HepG2 (cell line): ENCODE data around the gene SLC16A3. TPM values are rescaled to one million over a fixed set of nuclear protein-coding genes. Genes with fewer than 3 reads are reported as not detected.

ENCODE experiments used
- DPF2 ChIP-seq: sonication (generic); formaldehyde crosslinking; IDR thresholded peaks from 2 replicates; pipeline ENCODE4 v1.4.0; 2020; ENCODE audit warnings: mild to moderate bottlenecking, low read depth, missing genetic modification reagents, borderline replicate concordance
- DRAP1 ChIP-seq: IDR thresholded peaks from 2 replicates; pipeline ENCODE4 v1.6.1; 2016; ENCODE audit warnings: missing genetic modification reagents, missing compliant biosample characterization
- KDM5A ChIP-seq: fragments of 200-600 bp; sonication (generic); IDR thresholded peaks from 2 replicates; pipeline ENCODE4 v1.7.0; 2018; ENCODE audit warnings: antibody characterized with exemption, mild to moderate bottlenecking, low read length, borderline replicate concordance
- KDM6A ChIP-seq: IDR thresholded peaks from 2 replicates; pipeline ENCODE4 v1.6.1; 2016; ENCODE audit warnings: low read depth
- NBN ChIP-seq: fragments of 450-650 bp; conservative IDR thresholded peaks from 2 replicates; pipeline ENCODE4 v1.6.1; 2017
- NFE2L1 ChIP-seq: sonication (generic); formaldehyde crosslinking; IDR thresholded peaks from 2 replicates; pipeline ENCODE4 v1.4.0; 2020; ENCODE audit warnings: missing genetic modification reagents, mild to moderate bottlenecking, borderline replicate concordance
- NFRKB ChIP-seq: fragments of 450-650 bp; IDR thresholded peaks from 2 replicates; pipeline ENCODE4 v1.6.1; 2017
- SAP130 ChIP-seq: IDR thresholded peaks from 2 replicates; pipeline ENCODE4 v1.6.1; 2016; ENCODE audit warnings: low read depth
- SNAI1 ChIP-seq: sonication (generic); formaldehyde crosslinking; IDR thresholded peaks from 2 replicates; pipeline ENCODE4 v1.5.0; 2020; ENCODE audit warnings: mild to moderate bottlenecking, missing genetic modification reagents, borderline replicate concordance
- SOX13 ChIP-seq, 3 experiments: fragments of 450-650 bp in 1 of 3; sonication (generic) in 1 of 3; formaldehyde crosslinking in 1 of 3; IDR thresholded peaks in 2 of 3; conservative IDR thresholded peaks in 1 of 3; 2 replicates each; pipeline versions ENCODE4 v1.5.0 to v1.6.1; 2016 to 2020; ENCODE audit warnings: antibody characterized with exemption in 1 of 3, mild to moderate bottlenecking in 1 of 3, missing compliant biosample characterization in 1 of 3, missing genetic modification reagents in 1 of 3, moderate library complexity in 1 of 3
- TARDBP ChIP-seq: sonication (generic); formaldehyde crosslinking; IDR thresholded peaks from 2 replicates; pipeline ENCODE4 v1.8.0; 2022; ENCODE audit warnings: mild to moderate bottlenecking, missing genetic modification reagents
- TOE1 ChIP-seq: sonication (generic); formaldehyde crosslinking; IDR thresholded peaks from 2 replicates; pipeline ENCODE4 v1.4.0; 2020; ENCODE audit warnings: mild to moderate bottlenecking, missing genetic modification reagents
- U2AF2 ChIP-seq: fragments of 200-400 bp; formaldehyde crosslinking; IDR thresholded peaks from 2 replicates; pipeline ENCODE4 v1.6.1; 2017; ENCODE audit warnings: low read depth, mild to moderate bottlenecking, low read length
- XRCC5 ChIP-seq: fragments of 200-400 bp; formaldehyde crosslinking; optimal IDR thresholded peaks from 2 replicates; pipeline ENCODE3; 2017; ENCODE audit warnings: mild to moderate bottlenecking, low read length
- ZBTB7A ChIP-seq: sonication (generic); formaldehyde crosslinking; IDR thresholded peaks from 2 replicates; pipeline ENCODE4 v1.8.0; 2022; ENCODE audit warnings: mild to moderate bottlenecking, missing genetic modification reagents
- ZC3H4 ChIP-seq: sonication (generic); formaldehyde crosslinking; IDR thresholded peaks from 2 replicates; pipeline ENCODE4 v1.4.0; 2020; ENCODE audit warnings: missing genetic modification reagents, borderline replicate concordance
- ZFP36L1 ChIP-seq: sonication (generic); formaldehyde crosslinking; IDR thresholded peaks from 2 replicates; pipeline ENCODE4 v1.8.0; 2022; ENCODE audit warnings: mild to moderate bottlenecking, missing genetic modification reagents, moderate library complexity
- ZKSCAN8 ChIP-seq: IDR thresholded peaks from 2 replicates; pipeline ENCODE4 v1.6.1; 2016; ENCODE audit warnings: borderline replicate concordance, missing genetic modification reagents, missing compliant biosample characterization
- ZNF101 ChIP-seq: sonication (generic); formaldehyde crosslinking; IDR thresholded peaks from 2 replicates; pipeline ENCODE4 v1.4.0; 2020; ENCODE audit warnings: mild to moderate bottlenecking, low read depth, missing genetic modification reagents, borderline replicate concordance
- ZNF121 ChIP-seq: sonication (generic); formaldehyde crosslinking; IDR thresholded peaks from 2 replicates; pipeline ENCODE4 v1.5.0; 2020; ENCODE audit warnings: mild to moderate bottlenecking, missing genetic modification reagents
- ZNF20 ChIP-seq: sonication (generic); formaldehyde crosslinking; IDR thresholded peaks from 2 replicates; pipeline ENCODE4 v1.4.0; 2020; ENCODE audit warnings: mild to moderate bottlenecking, moderate library complexity, missing genetic modification reagents
- ZNF24 ChIP-seq: fragments of 450-650 bp; IDR thresholded peaks from 2 replicates; pipeline ENCODE4 v1.6.1; 2017; ENCODE audit warnings: antibody characterized with exemption, mild to moderate bottlenecking
- ZNF3 ChIP-seq: IDR thresholded peaks from 2 replicates; pipeline ENCODE4 v1.7.0; 2017; ENCODE audit warnings: inconsistent platforms
- ZNF34 ChIP-seq: sonication (generic); formaldehyde crosslinking; IDR thresholded peaks from 2 replicates; pipeline ENCODE4 v1.4.0; 2020; ENCODE audit warnings: mild to moderate bottlenecking, missing genetic modification reagents, borderline replicate concordance
- ZNF512B ChIP-seq: sonication (generic); formaldehyde crosslinking; IDR thresholded peaks from 2 replicates; pipeline ENCODE4 v1.5.1; 2020; ENCODE audit warnings: missing genetic modification reagents, mild to moderate bottlenecking, borderline replicate concordance
- ZNF713 ChIP-seq: sonication (generic); formaldehyde crosslinking; IDR thresholded peaks from 2 replicates; pipeline ENCODE4 v1.4.0; 2020; ENCODE audit warnings: mild to moderate bottlenecking, missing genetic modification reagents
- ZNF746 ChIP-seq: sonication (generic); formaldehyde crosslinking; IDR thresholded peaks from 2 replicates; pipeline ENCODE4 v1.8.0; 2022; ENCODE audit warnings: mild to moderate bottlenecking, missing genetic modification reagents
- ZNF761 ChIP-seq: sonication (generic); formaldehyde crosslinking; conservative IDR thresholded peaks from 2 replicates; pipeline ENCODE4 v1.4.0; 2020; ENCODE audit warnings: mild to moderate bottlenecking, missing genetic modification reagents
- ZNF850 ChIP-seq: sonication (generic); formaldehyde crosslinking; conservative IDR thresholded peaks from 2 replicates; pipeline ENCODE4 v1.9.0; 2021; ENCODE audit warnings: mild to moderate bottlenecking, missing genetic modification reagents
- polyA plus RNA-seq, 8 experiments: library from polyadenylated mRNA; depleted of rRNA in 3 of 8; stranded (reverse) in 7 of 8; unstranded in 1 of 8; fragments of >200 nt; fragmentation: Illumina TruSeq in 4 of 8; extraction: Trizol in 4 of 8; gene quantifications; 2 replicates each; pipeline versions ENCODE4 v1.2.1 to v1.2.3, GENCODE V29; 2011 to 2016; ENCODE audit warnings: low read depth in 4 of 8, missing spikeins in 1 of 8, mixed read lengths in 1 of 8; ENCODE audit not compliant: insufficient read depth in 1 of 8
- total RNA-seq, 5 experiments: library from RNA; depleted of rRNA; stranded (reverse); fragments of >200 nt; fragmentation: Illumina TruSeq; extraction: Trizol; gene quantifications; 2 replicates each; pipeline ENCODE4 v1.2.3, GENCODE V29; 2016; ENCODE audit warnings: low read depth in 1 of 5

SLC16A3 gene
- total and polyA plus RNA-seq, 2 of the 13 experiments (the other 11 are each of a cell fraction or from before 2014, with no cell fraction given): 242 to 349 TPM

- TF ChIP-seq DRAP1: peak; percentile 91
- TF ChIP-seq ZNF713 (CRISPR knock-in tag): no peak
- peak; percentile 86; the same call in 1 of the 2 replicates for TF ChIP-seq ZNF850 (CRISPR knock-in tag)
- TF ChIP-seq SNAI1: no peak
- TF ChIP-seq ZFP36L1 (CRISPR knock-in tag): no peak
- no peak for TF ChIP-seq NFE2L1 (CRISPR knock-in tag)
- no peak for TF ChIP-seq ZKSCAN8
- peak; percentile 34; the same call in 1 of the 2 replicates for TF ChIP-seq ZNF512B (CRISPR knock-in tag)
- TF ChIP-seq ZNF3 (CRISPR knock-in tag): no peak
- no peak for TF ChIP-seq ZNF761 (CRISPR knock-in tag)
- TF ChIP-seq SAP130 (CRISPR knock-in tag): no peak; the same call in 1 of the 2 replicates
- TF ChIP-seq ZNF746 (CRISPR knock-in tag): no peak
- TF ChIP-seq XRCC5: no peak
- TF ChIP-seq ZNF20: no peak
- TF ChIP-seq TOE1 (CRISPR knock-in tag): 0 out of 2 replicates have a peak, but pooled peaks have one; percentile 13
- no peak for TF ChIP-seq DPF2 (CRISPR knock-in tag)
- TF ChIP-seq ZBTB7A (CRISPR knock-in tag): no peak
- TF ChIP-seq NFRKB: no peak
- TF ChIP-seq ZNF121: no peak
- no peak for TF ChIP-seq ZNF101 (CRISPR knock-in tag)
- TF ChIP-seq KDM6A (CRISPR knock-in tag): no peak
- no peak for TF ChIP-seq NBN
- TF ChIP-seq SOX13 (IDR thresholded peaks at IDR 0.05): no peak; the same call in 1 of the 2 replicates
- TF ChIP-seq SOX13 (CRISPR knock-in tag; conservative IDR thresholded peaks at IDR 0.05 in 1 of 2, IDR thresholded peaks at IDR 0.05 in 1 of 2): 0 out of 4 replicates have a peak, but pooled peaks of 1 of the 2 experiments have one; percentile 52
- no peak for TF ChIP-seq U2AF2
- TF ChIP-seq ZC3H4: no peak
- no peak for TF ChIP-seq ZNF24
- TF ChIP-seq ZNF34 (CRISPR knock-in tag): no peak
- no peak; the same call in 1 of the 2 replicates for TF ChIP-seq KDM5A
- TF ChIP-seq TARDBP (CRISPR knock-in tag): no peak
Observed at GRCh38 chr17:82228842-82229697, at the start of gene SLC16A3 (continued).
